CD4-positive, alpha-beta T cell treated with Interleukin-17A for 1 hour (primary cell): ENCODE measurements around the gene GABRB1.
"Not testable (repeated sequence)": the region's sequence is repeated elsewhere in the genome, so short reads cannot be mapped to it uniquely, and the experiment has no call there.

Experiments used
- DNase-seq: peaks from one replicate; pipeline ENCODE4 v3.0.0-alpha.2; 2020

Gene GABRB1

DNA sequence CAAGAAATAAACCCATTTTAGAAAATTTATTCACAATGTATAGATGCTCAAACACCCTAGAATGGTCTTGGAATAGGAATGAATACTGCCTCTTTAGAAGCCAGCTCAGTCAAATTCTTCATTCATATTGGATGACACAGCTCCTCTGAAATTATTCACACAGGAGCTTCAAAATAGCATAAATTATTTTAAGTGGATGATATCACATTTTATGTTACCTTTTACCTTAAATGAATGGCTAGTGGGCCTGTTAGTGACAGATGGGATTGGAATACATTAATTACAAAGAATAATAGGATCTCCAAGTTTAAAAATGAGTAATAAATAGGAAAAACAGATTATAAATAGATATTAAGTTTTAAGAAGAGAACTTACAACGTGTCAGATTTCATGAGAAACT is 184.4 kb downstream of the GABRB1 start:
- no peak for DNase-seq

- DNase-seq, result no peak
Measured at GRCh38 chr4:47217291-47217690, 185.9 kb downstream of the GABRB1 start.

DNA sequence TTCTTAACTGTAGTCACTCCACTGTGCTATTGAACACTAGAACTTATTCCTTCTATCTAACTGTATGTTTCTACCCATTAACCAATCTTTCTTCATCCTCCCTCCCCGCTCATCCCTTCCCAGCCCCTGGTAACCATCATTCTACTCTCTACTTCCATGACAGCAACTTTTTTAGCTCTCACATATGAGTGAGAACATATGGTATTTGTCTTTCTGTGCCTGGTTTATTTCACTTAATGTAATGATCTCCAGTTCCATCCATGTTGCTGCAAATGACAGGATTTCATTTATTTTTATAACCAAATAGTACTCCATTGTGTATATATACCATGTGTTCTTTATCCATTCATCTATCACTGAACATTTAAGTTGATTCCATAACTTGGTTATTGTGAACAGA is 186.5 kb downstream of the GABRB1 start:
- no peak for DNase-seq

GRCh38 chr4:47218631-47219030 is 187.3 kb downstream of the GABRB1 start:
- DNase-seq, result no peak

GRCh38 chr4:47219586-47219985 is 188.2 kb downstream of the GABRB1 start:
- no peak for DNase-seq

GRCh38 chr4:47221721-47222120 is 190.4 kb downstream of the GABRB1 start:
- DNase-seq, result no peak

GRCh38 chr4:47222276-47222675 is 190.9 kb downstream of the GABRB1 start:
- DNase-seq, result no peak

GRCh38 chr4:47224361-47224760 is 193.0 kb downstream of the GABRB1 start:
- no peak for DNase-seq

GRCh38 chr4:47235721-47236120 is 204.4 kb downstream of the GABRB1 start:
- DNase-seq, result no peak

DNA sequence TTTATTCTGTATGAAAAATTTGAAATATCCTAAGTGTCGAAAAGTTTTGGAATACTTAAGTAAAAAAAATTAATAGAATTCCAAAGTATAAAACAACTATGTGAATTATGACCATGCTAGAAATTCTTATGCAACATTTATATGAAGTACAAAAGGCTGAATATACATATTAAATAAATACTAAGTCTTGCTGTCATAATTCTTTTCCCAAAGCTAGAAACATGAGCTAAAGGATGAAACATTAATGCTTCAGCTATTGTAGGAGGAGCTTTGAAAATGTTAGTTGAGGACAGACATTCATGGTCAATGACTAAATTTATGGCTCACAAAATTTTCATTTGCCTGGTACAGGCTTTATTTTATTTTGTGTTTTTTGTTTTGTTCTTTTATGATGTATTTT is 207.3 kb downstream of the GABRB1 start:
- DNase-seq, result no peak

DNA sequence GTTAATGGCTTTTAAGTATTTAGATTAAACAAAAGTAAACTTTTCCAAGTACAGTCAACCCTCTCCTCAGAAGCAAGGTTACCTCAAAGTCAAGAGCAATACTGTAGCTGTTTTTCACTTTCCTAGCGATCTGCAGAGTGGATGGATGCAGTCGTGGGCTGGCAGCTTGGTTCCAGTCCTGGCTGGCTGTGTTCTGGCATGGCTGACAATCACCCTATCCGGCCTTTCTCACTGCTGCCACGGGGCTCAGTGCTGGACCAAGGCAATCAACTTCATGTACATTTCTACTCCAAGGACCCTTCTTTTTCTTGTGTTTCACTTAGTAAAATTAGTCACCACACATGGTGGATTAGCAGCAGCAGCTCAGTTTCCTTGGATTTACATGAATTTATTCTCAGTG is 208.3 kb downstream of the GABRB1 start:
- no peak for DNase-seq

- DNase-seq, result no peak
Measured at GRCh38 chr4:47251348-47252135, 220.2 kb downstream of the GABRB1 start.

DNA sequence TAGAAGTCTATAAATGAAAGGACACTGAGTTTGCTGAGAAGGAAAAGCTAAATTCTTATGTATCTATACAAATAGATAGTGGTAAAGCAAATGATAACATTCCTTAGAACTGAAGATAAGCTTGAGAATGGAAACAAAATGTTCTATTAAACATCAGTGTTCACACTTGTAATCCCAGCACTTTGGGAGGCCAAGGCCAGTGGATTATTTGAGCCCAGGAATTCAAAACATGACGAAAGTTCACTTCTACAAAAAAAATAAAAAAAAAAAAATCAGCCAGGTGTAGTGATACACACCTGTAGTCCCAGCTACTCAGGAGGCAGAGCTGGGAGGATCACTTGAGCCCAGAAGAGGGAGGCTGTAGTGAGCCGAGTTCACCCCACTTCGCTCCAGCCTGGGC is 232.4 kb downstream of the GABRB1 start:
- DNase-seq, result no peak

GRCh38 chr4:47270201-47270888 is 239.0 kb downstream of the GABRB1 start:
- no peak for DNase-seq

DNA sequence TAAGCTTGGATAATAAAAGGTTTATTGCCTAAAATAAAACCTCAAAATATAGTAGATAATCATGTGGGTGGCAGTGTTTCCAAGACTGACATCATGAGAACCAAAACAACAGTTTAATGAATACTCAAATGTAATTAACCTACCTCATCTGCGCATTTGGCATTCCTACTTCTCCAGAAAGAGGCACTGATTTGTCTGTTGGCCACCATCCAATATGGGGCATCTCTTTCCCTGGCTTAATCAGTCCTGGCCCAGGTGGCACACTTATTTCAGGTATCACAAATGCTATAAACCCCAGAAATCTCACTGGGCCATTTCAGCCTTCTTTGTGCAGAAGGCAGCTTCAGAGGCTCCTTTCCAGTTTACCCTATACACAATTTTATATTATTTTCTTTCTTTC is 239.9 kb downstream of the GABRB1 start:
- no peak for DNase-seq

GRCh38 chr4:47274901-47275300 is 243.5 kb downstream of the GABRB1 start:
- DNase-seq, result no peak

DNA sequence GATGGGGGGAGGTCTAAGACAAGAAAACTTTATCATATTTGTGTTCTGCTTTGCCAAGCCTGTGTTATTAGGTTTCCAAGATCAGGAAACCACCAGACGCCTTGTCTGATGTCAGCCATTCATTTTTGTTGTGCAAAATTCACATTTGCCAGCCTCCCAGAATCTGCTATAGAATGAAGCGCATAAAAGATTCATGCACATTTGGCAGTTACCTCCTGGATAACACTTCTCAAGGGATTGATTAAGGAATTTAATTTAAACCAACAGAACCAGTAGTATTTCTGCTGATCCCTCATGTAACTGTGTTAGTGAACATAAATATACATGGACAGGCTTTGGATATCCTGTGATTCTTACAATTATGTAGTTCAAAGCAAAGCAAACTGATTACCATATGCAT is 244.2 kb downstream of the GABRB1 start:
- DNase-seq, result no peak

- DNase-seq, result no peak
Measured at GRCh38 chr4:47278631-47279030, 247.3 kb downstream of the GABRB1 start.

GRCh38 chr4:47287735-47288134 is 256.4 kb downstream of the GABRB1 start:
- DNase-seq, result no peak

GRCh38 chr4:47289805-47290204 is 258.4 kb downstream of the GABRB1 start:
- DNase-seq, result no peak

GRCh38 chr4:47290873-47291272 is 259.5 kb downstream of the GABRB1 start:
- not testable (repeated sequence) for DNase-seq

- no peak for DNase-seq
Measured at GRCh38 chr4:47309165-47309564, 277.8 kb downstream of the GABRB1 start.

DNA sequence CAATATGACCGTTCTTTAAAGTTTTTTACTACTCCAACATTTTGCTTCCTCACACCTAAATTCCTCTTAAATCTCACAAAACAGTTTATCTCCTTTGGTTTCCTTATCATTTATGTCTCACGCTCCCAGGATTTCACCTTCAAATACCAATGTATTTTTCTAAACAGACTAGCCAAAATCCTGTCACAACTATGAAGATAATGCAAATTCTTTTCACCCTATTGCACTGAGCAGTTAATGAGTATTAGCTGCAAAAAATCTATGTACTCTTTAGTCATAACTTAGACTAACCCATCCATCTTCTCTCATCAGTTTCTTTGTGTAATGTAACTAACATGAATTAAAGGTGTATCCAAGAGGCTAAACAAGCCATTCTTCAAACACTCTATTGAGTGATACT is 280.8 kb downstream of the GABRB1 start:
- no peak for DNase-seq

- no peak for DNase-seq
Measured at GRCh38 chr4:47313384-47313783, 282.0 kb downstream of the GABRB1 start.

GRCh38 chr4:47315346-47315745 is 284.0 kb downstream of the GABRB1 start:
- no peak for DNase-seq
